H1 (cell line): ENCODE measurements around the gene DPM2. TPM values are rescaled to one million over a fixed set of nuclear protein-coding genes. Genes with fewer than 3 reads are reported as not detected.

Experiments
- NRF1 ChIP-seq: IDR thresholded peaks from 2 replicates; pipeline ENCODE4 v1.6.1; 2011; ENCODE audit warnings: mild to moderate bottlenecking, low read depth, low read length, improper control_type of control experiment
- RAD21 ChIP-seq, 2 experiments: IDR thresholded peaks in 1 of 2; conservative IDR thresholded peaks in 1 of 2; 2 replicates each; pipeline ENCODE4 v1.6.1; 2011; ENCODE audit warnings: low read depth in 2 of 2, low read length in 2 of 2, improper control_type of control experiment in 1 of 2, inconsistent platforms in 1 of 2, mild to moderate bottlenecking in 1 of 2, moderate library complexity in 1 of 2
- RNF2 ChIP-seq: fragments of 200-900, 300-1000 bp; sonication (generic); IDR thresholded peaks from 2 replicates; pipeline ENCODE4 v1.7.1; 2016; ENCODE audit warnings: borderline replicate concordance, low read depth, mild to moderate bottlenecking, antibody characterized with exemption, low read length; ENCODE audit not compliant: poor library complexity, severe bottlenecking; ENCODE audit errors: missing control alignments
- SIX5 ChIP-seq: IDR thresholded peaks from 2 replicates; pipeline ENCODE4 v1.6.1; 2011; ENCODE audit warnings: mild to moderate bottlenecking, low read depth, low read length
- TAF7 ChIP-seq: optimal IDR thresholded peaks from 2 replicates; pipeline ENCODE3; 2011; ENCODE audit warnings: low read depth, mild to moderate bottlenecking, inconsistent platforms, low read length, moderate library complexity, borderline replicate concordance
- TEAD4 ChIP-seq: IDR thresholded peaks from 2 replicates; pipeline ENCODE4 v1.6.1; 2012; ENCODE audit warnings: low read depth, low read length, inconsistent platforms, mixed read lengths
- polyA plus RNA-seq, 7 experiments: library from polyadenylated mRNA; depleted of rRNA in 3 of 7; stranded (reverse) in 5 of 7; unstranded in 2 of 7; fragments of >200 nt in 5 of 7; fragments of 200-250 nt in 2 of 7; gene quantifications; 1 replicate in 5 of 7; 2 replicates in 1 of 7; 4 replicates in 1 of 7; pipeline versions ENCODE4 v1.2.1 to v1.2.3, GENCODE V29; 2011 to 2013; ENCODE audit warnings: missing spikeins in 2 of 7, mixed read lengths in 2 of 7
- total RNA-seq: library from RNA; stranded (reverse); fragmentation: NEBNext Ultra II Directional; extraction: Animal tissue kit (Norgen Biotek cat#: 25700); gene quantifications from 2 replicates; pipeline ENCODE4 v1.2.1, GENCODE V29; 2021
- TF ChIP-seq, protein P1 (sequence below): fragments of 300-600 bp; sonication (generic); IDR thresholded peaks from 2 replicates; pipeline ENCODE4 v1.7.1; 2012; ENCODE audit warnings: low read length, moderate library complexity, mild to moderate bottlenecking, inconsistent platforms; ENCODE audit not compliant: insufficient replicate concordance
- TF ChIP-seq, protein P2 (sequence below): IDR thresholded peaks from 2 replicates; pipeline ENCODE4 v1.6.1; 2012; ENCODE audit warnings: inconsistent platforms

Gene DPM2
- total and polyA plus RNA-seq, 2 of the 8 experiments (the other 6 are each of a cell fraction or from before 2014, with no cell fraction given): 45.4 to 95.4 TPM

DNA sequence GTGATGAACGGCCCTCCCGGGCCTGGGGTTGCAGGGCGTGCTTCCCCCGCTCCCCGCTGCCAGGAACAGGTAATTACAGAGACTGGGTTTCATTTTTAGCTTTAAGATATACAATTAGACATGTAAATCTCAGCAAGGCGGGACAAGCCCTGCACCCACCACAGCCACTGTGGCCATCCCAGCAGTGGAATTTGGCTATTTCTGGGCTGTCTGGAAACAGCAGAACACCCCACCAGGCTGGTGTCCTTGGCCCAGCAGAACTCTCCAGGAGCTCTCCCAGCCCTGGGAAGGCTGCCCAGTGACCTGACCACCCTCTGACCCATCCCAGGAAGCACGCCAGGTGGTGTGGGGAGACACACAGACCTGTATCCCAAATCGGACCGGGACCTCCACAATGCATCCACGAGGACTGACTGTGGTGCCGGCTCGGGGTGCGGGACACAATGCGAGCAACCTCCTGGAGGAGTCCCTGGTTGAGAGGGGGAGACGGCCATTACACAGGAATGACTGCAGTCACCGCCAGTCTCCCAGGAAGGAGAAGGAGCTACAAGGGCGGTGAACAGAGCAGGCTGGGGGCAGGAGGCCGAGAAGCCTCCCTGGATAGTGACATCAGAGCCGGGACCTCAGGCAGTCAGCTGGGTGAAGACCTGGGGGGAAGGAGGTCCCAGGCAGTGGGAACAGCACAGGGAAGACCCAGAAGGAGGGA lies 25.9 kb upstream of the DPM2 start (continued):
- TF ChIP-seq, protein P1, sequence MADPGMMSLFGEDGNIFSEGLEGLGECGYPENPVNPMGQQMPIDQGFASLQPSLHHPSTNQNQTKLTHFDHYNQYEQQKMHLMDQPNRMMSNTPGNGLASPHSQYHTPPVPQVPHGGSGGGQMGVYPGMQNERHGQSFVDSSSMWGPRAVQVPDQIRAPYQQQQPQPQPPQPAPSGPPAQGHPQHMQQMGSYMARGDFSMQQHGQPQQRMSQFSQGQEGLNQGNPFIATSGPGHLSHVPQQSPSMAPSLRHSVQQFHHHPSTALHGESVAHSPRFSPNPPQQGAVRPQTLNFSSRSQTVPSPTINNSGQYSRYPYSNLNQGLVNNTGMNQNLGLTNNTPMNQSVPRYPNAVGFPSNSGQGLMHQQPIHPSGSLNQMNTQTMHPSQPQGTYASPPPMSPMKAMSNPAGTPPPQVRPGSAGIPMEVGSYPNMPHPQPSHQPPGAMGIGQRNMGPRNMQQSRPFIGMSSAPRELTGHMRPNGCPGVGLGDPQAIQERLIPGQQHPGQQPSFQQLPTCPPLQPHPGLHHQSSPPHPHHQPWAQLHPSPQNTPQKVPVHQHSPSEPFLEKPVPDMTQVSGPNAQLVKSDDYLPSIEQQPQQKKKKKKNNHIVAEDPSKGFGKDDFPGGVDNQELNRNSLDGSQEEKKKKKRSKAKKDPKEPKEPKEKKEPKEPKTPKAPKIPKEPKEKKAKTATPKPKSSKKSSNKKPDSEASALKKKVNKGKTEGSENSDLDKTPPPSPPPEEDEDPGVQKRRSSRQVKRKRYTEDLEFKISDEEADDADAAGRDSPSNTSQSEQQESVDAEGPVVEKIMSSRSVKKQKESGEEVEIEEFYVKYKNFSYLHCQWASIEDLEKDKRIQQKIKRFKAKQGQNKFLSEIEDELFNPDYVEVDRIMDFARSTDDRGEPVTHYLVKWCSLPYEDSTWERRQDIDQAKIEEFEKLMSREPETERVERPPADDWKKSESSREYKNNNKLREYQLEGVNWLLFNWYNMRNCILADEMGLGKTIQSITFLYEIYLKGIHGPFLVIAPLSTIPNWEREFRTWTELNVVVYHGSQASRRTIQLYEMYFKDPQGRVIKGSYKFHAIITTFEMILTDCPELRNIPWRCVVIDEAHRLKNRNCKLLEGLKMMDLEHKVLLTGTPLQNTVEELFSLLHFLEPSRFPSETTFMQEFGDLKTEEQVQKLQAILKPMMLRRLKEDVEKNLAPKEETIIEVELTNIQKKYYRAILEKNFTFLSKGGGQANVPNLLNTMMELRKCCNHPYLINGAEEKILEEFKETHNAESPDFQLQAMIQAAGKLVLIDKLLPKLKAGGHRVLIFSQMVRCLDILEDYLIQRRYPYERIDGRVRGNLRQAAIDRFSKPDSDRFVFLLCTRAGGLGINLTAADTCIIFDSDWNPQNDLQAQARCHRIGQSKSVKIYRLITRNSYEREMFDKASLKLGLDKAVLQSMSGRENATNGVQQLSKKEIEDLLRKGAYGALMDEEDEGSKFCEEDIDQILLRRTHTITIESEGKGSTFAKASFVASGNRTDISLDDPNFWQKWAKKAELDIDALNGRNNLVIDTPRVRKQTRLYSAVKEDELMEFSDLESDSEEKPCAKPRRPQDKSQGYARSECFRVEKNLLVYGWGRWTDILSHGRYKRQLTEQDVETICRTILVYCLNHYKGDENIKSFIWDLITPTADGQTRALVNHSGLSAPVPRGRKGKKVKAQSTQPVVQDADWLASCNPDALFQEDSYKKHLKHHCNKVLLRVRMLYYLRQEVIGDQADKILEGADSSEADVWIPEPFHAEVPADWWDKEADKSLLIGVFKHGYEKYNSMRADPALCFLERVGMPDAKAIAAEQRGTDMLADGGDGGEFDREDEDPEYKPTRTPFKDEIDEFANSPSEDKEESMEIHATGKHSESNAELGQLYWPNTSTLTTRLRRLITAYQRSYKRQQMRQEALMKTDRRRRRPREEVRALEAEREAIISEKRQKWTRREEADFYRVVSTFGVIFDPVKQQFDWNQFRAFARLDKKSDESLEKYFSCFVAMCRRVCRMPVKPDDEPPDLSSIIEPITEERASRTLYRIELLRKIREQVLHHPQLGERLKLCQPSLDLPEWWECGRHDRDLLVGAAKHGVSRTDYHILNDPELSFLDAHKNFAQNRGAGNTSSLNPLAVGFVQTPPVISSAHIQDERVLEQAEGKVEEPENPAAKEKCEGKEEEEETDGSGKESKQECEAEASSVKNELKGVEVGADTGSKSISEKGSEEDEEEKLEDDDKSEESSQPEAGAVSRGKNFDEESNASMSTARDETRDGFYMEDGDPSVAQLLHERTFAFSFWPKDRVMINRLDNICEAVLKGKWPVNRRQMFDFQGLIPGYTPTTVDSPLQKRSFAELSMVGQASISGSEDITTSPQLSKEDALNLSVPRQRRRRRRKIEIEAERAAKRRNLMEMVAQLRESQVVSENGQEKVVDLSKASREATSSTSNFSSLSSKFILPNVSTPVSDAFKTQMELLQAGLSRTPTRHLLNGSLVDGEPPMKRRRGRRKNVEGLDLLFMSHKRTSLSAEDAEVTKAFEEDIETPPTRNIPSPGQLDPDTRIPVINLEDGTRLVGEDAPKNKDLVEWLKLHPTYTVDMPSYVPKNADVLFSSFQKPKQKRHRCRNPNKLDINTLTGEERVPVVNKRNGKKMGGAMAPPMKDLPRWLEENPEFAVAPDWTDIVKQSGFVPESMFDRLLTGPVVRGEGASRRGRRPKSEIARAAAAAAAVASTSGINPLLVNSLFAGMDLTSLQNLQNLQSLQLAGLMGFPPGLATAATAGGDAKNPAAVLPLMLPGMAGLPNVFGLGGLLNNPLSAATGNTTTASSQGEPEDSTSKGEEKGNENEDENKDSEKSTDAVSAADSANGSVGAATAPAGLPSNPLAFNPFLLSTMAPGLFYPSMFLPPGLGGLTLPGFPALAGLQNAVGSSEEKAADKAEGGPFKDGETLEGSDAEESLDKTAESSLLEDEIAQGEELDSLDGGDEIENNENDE: no peak
- TF ChIP-seq TEAD4: no peak
- no peak for TF ChIP-seq RNF2
- no peak for TF ChIP-seq NRF1
- no peak for TF ChIP-seq SIX5
- TF ChIP-seq, protein P2, sequence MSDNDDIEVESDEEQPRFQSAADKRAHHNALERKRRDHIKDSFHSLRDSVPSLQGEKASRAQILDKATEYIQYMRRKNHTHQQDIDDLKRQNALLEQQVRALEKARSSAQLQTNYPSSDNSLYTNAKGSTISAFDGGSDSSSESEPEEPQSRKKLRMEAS: no peak
- no peak for TF ChIP-seq RAD21 (IDR thresholded peaks at IDR 0.05 in 1 of 2, conservative IDR thresholded peaks at IDR 0.05 in 1 of 2; ENCODE audit: low read depth in 2 of 2, low read length in 2 of 2)
- TF ChIP-seq TAF7: no peak
- TF ChIP-seq, all 59 proteins: peak for 0
